ENCODE measurements around the gene NAA20.
A peak's percentile ranks its signal among the peaks of the same experiment; 100 is the strongest.
"Not testable (repeated sequence)": the region's sequence is repeated elsewhere in the genome, so short reads cannot be mapped to it uniquely, and the experiment has no call there.

Gene NAA20

DNA sequence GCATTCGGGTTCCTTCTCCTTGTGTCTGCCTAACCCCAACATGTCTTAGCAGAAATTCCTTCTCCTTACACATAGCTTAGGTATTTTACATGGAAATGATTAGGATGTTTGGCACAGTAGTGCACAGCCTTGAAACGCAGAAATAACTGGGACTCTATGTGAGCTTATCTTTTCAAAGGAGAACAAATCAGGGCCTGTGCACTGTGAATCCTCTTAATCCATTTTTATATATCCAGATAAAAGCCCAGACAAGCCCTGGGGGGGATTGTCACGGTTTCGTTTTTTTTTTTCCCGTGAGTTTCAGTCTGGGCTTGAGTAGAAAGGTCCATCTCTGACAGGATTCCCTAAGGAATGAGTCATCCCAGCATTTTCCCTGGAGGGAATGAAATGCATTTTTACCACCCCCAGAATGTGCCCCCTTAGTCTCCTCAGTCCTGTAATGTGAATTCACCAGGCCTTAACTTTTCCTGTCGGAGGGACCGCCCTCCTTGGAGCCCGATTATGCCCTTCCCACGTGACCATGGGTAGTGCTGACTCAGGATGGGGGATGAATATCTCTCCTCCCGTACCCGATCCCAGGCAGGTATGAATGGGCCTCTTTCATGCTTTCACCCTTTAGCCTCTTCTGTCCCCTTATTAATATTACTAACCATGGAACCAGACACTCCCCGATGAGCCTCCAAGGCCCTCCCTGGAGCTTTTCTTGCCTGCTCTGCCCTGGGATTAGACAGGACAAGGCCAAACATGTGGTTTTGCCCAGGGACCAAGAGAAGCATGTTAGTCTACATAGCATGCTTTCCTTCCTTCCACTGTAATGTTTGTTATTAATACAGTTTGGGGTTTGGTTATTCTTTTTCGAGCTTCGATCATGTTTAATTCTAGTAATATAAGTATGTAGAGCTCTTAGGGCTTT lies 23.9 kb upstream of the NAA20 start:
- DNase-seq, result no peak

DNA sequence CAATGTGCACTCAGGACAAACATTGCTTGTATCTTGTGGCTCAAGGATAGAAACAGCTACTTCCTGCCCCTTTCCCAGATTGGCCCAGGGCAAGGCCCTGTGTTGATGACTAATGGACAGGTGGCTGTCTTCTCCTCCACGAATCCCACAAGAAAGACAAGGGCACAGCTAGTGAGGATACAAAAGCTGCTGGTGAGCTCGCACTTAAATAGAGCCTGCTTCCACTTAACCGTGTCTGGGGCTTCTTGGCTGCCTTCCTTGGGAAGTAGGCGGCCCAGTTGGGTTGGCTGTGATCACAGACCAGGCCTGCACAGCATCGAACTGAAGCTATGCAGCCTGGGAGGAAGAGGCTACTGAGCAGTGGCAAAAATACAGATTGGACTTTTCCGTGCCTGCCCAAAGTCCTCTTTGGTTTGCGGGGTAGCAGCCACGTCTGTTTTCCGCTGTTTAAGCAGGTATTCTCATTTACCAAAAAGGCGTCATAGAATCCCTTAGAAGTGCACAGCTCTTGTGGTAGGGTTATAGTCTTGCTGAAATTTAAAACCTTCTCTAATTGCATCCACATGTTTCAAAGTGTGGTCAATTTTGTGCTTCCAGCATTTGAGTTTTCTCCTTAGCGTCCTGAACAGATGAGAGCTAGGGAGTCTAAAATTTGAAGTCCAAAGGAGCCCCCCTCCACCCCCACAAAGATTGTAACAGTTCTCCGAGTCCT lies 23.0 kb upstream of the NAA20 start:
- no peak for DNase-seq

DNA sequence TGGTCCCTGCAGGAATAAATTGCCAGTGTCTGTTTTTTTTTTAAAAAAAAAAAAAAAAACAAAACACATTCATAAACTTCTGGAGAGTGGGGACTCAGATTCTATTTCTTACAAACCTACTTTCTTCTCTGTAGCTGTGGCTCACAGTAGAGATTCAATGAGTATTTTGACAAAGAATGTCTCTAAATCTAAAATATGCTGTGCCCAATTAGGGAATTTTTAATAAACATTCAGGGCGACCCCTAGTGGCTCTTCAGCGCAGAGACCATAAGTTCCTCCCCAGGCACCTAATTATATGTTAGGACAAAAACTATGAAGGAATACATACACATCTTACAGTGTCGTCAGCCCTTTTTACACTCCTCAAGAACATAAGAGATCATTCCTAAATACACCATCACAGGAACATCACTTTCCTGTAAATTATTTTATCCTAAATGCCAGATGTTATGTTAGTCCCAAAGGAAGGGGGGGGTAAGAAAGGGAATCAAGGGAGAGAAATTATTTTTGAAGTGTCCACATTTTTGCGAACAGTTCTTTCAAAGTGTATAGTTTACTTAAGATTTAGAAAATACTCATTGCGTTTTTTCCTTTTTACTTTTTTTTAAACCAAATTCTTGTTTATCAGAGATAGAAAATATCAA lies 21.8 kb upstream of the NAA20 start:
- no peak for DNase-seq

- no peak for DNase-seq
Observed at GRCh38 chr20:19996222-19996621, 20.9 kb upstream of the NAA20 start.

GRCh38 chr20:19996917-19997316 lies 20.2 kb upstream of the NAA20 start:
- no peak for DNase-seq

DNA sequence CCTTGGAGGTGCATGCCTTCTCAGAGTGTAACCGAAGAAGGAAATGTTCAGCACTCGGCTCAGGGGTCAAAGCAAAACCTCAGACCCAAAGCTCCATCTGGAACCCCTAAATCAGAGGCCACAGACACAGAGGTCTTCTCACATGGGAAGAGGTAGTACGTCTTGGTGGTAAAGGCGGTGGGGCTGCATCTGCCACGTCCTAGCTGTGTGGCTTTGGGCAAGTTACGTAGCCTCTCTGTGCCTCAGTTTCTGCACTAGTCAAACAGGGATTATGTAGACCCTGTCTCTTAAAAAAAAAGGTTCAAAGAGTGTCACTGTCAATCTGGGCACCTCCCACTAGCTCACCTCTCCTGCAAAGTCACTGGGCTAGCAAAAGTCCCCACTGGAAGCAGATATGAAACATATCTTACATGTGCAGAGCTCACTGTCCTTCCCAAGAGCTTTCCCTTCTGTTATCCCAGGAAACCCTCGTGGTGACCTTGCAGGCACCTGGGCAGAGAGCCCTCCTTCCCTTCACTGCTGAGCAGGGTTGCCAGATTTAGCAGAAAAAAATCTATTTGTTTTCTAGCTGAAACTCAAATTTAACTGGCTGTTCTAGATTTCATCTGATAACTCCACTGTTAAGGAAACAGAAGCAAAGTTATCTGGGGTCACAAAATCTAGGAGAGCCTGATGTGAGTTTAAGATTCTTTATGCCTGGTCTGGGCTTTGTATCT lies 18.0 kb upstream of the NAA20 start:
- no peak for DNase-seq

- no peak for DNase-seq
Observed at GRCh38 chr20:20000211-20000968, 16.8 kb upstream of the NAA20 start.

DNA sequence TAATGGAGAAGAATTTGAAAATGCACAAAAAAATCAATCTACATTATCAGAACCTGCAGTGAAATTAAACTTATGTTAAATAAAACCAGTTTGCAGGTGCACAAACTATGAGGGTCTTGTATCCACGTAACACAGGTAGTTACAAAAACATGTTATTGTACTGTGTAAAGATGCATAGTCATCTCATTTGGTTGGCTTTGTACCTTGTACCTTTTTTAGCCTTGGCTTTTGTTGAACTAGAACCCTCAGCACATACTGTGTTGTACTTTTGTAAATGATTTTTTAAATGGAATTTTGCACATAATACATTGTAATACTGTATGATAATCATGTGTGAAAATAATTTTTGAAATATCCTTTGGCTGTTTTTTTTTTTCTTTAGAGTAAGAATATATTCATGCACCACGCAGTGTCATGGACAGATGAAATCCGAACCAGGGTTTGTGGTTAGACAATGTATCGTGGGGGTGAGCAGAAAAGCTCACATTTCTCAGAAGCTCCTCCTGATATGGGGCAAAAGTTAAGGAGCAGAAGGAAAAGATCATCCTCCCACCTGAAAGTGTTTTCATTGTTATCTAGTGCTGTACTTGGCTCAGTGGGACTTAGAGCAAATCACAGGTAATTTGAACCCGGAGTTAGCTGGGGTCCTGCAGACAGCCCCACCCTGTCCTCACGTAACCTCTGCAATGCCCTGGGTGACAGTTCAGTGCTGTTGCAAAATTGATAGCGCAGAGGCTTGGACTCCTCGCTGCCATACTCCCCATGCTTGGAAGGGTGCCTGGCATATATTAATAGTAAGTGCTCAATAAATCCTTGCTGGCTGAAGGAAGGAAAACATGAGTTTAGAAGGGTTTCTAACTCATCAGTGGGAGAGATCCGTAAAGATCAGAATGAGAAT lies 14.8 kb upstream of the NAA20 start:
- no peak for DNase-seq

DNA sequence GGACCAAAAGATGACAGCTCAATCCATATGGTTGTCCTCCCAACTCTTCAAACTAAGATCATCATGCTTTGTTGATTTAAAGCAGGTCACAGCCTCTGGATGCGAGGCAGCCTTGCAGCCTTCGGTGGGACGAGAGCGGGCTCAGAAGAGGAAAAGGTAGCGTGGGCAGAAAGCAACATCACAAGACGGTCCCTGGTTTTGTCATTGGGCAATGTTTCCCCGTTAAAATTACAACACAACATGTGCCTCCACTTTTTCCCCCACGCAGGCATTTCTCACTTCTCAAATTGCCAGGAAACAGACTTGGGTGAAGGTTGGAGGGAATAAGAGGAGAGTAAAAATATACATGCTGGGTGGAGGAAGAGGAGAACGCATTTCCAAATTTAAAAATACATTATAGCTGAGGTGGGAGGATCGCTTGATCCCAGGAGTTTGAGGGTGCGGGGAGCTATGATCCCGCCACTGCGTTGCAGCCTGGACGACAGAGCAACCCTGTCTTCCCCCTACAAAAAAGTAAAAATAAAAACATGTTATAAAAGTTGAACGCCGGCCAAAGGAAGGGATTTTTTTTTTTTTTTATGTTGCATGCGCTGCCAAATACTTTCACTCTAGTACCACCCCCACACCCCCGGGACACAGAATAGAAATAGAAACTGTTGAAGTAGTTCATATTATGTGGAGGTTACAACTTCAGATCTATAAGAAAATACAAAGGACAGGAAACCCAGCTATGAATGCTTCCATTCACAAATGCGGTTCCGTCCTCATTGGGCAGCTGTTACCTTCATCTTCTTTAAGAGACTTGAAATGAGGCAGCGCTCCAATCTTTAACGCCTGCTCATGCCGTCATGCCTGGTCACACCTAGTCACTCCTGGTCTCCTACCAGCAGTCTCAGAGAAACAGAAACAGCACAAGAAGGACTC lies 13.9 kb upstream of the NAA20 start:
- no peak for DNase-seq

GRCh38 chr20:20003955-20004322 lies 13.2 kb upstream of the NAA20 start:
- DNase-seq, result not testable (repeated sequence)

DNA sequence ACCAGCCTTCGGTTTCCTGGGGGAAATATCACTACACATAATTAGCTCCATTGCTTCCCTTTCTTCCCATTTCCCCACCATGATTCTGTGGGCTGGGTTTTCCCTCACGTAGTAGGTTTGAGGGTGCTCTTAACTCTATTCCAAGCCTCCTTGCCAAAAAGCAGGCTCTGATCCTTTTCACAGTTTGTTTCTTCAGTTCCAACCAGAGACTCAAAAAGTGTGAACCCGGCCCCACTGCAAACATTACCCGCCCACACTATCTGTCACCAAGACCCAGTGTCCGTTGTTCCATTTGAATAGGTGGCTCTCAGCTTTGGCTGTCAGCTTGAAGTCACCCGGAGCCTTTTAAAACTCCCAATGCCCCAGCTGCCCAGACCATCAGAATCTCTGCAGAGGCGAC lies 11.8 kb upstream of the NAA20 start:
- no peak for DNase-seq

- no peak for DNase-seq
Observed at GRCh38 chr20:20009784-20010253, 7.3 kb upstream of the NAA20 start.

- peak; percentile 49 for DNase-seq
Observed at GRCh38 chr20:20010639-20011500, 6.3 kb upstream of the NAA20 start.

DNA sequence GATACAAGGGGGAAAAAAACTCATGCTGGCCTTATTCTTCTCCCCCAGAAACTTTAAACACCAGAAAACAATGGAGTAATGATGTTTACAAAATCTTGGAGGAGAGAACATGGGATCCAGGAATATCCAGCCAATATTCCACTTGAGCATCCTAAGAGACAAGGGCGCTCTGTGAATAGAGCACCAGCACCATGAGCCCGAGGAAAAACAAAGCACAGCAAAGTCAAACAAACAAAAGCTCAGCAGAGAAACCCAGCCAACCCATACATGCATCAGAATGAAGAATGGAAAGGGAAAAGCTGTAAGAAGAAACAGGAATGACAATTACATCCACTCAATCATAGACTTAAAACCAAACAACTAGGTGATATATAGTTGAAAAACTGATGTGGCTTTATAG lies 4.6 kb upstream of the NAA20 start:
- no peak for DNase-seq

GRCh38 chr20:20014659-20015058 lies 2.5 kb upstream of the NAA20 start:
- no peak for DNase-seq

DNA sequence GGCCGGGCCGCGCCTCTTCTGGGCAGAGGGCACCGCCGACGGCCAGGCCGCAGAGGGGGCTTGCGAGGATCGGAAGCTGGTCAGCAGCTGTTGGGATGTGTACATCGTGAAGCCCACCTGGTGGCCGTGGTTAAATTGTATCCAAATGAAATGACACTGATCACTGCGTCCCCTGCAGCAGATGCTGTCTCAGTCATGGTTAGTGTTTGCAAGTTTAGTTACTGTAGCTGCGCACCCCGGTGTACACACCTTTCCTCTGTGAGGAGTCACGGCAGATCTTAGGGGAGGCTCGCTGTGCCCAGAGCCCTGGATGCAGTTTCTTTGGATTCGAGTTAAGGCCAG lies 653 bp downstream of the NAA20 start:
- DNase-seq, result no peak

DNA sequence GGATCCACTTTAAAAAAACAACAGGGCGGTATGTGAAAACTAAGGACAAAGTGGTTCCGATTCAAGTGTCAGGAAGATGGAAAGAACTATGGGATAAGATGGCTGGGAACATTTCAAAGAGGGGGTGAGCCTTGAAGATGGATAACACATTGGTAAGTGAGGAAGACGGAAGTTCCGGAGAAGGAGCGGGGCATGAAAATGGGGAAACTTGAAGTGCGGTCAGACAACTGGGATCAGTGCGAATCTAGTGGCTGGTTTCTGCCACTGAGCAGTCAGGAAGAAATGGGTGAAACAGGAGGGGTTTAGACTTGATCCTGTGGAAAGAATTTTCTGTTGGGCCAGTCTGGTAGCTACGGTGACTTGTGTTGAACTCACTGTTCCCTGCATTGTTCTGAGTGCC lies 1.2 kb downstream of the NAA20 start:
- no peak for DNase-seq

DNA sequence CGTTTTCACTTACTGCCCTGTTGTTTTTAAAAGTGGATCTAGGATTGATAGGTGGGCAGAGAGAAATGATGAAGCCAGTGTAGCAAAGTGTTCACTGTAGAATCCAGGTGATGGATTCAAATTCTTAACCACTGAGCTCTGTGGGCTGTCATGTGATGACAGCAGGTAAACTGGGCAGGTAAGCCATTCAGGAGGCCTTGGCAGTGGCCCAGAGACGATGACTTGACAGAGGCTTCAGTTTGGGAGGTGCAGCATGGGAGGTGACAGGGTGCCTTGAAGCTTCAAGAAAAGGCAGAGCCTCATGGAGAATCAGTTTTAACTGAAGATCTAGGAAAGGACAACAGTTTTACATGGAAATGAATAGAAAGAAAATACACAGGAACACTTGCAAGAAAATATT lies 2.0 kb downstream of the NAA20 start:
- no peak for DNase-seq

DNA sequence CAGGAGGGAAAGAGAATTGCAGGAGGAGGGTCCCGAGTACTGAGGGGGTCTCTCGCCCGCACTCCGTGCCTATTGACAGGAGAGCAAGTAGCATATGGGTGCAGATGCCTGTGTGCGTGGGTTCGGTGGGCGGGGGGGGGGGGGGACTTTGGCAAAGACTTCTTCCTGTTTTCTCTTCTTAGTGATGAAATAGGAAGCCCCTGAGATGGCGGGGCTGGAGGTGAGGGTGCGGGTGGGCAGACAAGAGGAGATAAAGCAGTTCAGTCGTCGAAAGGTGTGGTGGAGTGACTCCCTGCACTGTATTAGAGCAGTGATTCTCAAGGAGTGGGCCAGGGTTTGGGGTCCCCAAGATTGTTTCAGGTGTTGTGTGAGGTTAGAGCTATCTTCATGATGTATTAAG lies 3.7 kb downstream of the NAA20 start:
- DNase-seq, result no peak

Measured in NCI-H1436 treated with DMSO at 0.1 percent for 48 hours (cell line).